DMS153 treated with DMSO at 0.1 percent for 48 hours (cell line): ENCODE data around the gene HOXC5.

ENCODE experiments used
- DNase-seq: peaks from one replicate; lab custom pipeline; 2025; ENCODE audit not compliant: unreplicated experiment; lab: John Stamatoyannopoulos, UW

Gene HOXC5

DNA sequence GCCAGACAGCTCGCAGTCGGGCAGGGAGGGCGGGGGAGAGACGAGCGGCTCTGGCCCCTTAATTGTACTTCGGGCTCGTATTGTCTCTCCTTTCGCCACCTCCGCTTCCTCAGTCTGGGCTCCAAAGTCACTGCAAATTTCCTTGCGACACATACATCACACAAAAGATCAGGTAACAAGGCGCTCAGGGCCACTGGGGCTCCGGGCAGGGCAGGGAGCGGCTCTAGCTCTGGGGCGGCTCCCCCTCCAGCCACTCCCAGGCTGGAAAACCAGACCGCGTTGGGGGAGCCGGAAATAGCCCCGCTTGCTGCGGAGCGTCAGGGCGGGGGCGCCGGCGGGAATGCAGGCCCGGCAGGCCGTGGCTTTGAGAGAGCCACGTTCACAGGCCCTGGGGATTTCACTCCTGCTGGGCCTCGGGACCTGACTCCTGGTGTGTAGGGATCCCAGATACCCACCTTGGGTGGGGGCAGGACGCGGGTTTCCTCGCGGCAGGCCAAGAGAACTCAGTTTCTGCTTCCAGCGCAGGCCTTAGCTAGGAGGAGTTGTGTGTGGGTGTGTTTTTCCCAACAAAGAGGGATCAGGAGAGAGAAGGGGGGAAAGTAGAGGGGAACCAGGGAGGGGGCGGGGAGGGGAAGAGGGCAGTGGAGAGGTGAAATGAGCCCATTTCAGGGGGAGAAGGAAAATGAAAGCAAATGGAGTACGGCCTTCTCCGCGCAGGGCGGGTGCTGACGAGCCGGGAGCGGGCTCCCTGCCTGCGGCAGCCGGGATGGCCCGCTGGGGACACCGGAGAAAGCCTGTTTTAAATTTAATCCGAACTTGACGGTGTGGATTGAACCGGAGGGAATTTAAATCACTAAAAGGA lies 37.2 kb upstream of the HOXC5 start:
- DNase-seq = no peak

DNA sequence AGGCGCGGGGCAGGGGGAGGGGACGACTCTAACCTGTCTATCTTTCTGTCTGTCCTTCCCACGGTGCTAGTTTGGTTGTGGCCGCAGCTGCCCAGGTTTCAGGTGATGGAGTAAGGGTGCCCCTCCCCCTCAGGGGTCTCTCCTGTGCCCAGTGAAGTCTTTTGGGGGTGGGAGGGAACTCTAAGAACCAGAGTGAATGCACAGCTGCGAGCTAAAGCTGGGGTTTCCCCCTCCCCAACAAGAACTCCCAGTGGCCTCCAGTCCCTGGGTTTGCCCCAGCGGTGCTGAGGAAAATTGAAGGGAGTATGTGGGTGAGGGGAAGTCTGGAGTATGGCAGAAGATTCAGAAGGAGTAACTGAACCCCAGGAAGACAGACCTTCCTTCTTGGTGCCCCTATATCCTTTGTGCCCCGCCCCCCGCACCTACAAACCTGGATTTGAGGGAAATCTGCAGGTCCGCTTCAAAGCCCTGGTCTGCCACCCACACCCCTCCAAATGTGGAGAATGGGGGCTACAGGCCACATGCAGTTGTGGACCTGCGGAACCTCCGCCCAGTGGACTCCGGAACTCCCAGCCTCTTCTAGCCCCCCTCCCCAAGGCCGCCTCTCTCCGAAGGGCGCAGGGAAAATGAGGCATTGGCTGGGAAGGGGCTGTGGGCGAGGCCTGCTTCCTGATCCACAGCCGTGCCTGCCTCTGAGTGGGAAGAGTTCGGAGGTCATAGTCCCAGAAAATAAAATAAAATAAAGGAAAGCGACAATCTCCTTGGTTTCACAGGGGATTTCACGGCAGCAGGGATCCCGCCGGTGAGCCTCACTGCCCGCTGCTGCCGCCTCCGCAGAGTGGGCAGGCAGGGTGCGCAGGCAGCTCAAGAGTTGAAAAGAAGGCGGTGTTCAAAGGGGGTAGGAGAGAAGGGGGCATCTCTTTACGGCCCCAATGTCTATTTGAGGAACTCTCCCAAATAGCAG lies 36.3 kb upstream of the HOXC5 start:
- DNase-seq = no peak

- no peak for DNase-seq
Measured at GRCh38 chr12:53997204-53998109, 35.4 kb upstream of the HOXC5 start.

GRCh38 chr12:53998110-53998899 lies 34.5 kb upstream of the HOXC5 start:
- DNase-seq = no peak

DNA sequence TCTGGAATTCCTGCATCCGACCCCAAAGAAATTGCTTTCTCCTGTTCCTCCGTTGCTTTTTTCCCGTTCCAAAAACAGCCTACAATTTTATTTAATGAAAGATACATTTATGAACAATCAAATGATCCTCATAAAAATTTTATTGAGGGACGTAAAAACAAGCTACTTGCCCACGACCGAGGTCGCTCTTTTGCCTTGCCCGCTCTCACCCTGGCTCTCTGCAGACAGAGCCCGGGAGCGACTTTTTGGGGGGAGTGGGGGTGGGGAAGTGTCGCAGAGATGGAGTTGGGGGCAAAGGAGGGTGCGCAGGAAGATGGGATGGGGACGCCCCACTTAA lies 34.0 kb upstream of the HOXC5 start:
- no peak for DNase-seq

GRCh38 chr12:53999559-54000115 lies 33.2 kb upstream of the HOXC5 start:
- DNase-seq = no peak

GRCh38 chr12:54000116-54001114 lies 32.4 kb upstream of the HOXC5 start, which contains the start of gene HOXC9:
Gene HOXC9, plus strand, starts transcription at chr12:54000161. Its CDS starts 28 bp downstream, at chr12:54000189.
- DNase-seq = no peak

- no peak for DNase-seq
Measured at GRCh38 chr12:54001283-54002187, 31.3 kb upstream of the HOXC5 start.

DNA sequence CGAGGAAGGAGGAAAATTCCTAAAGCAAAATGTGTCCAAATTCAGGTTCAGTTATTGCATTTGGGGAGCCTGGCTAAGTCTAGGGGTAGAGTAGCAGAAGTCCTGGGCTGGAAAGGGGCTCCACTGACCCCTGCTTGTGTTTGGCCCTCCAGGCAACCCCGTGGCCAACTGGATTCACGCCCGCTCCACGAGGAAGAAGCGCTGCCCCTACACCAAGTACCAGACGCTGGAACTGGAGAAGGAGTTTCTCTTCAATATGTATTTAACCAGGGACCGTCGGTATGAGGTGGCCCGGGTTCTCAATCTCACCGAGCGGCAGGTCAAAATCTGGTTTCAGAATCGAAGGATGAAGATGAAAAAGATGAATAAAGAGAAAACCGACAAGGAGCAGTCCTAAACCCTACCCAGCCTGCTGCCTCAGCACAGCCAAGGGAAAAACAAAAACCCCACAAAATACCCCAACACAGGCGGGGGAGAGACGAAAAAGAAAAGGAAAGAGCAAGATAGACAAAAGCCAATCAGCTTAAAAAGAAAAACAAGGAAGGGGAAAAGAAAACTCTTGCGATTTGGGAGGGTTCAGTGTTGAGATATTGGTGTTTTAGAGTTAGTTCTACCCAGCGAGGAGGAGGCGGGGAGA lies 30.5 kb upstream of the HOXC5 start:
- DNase-seq = no peak

GRCh38 chr12:54002915-54003389 lies 29.9 kb upstream of the HOXC5 start:
- no peak for DNase-seq

GRCh38 chr12:54003625-54004024 lies 29.2 kb upstream of the HOXC5 start:
- no peak for DNase-seq

- DNase-seq = no peak
Measured at GRCh38 chr12:54004063-54004840, 28.6 kb upstream of the HOXC5 start.

- DNase-seq = no peak
Measured at GRCh38 chr12:54004841-54005530, 27.9 kb upstream of the HOXC5 start.

GRCh38 chr12:54005531-54005852 lies 27.4 kb upstream of the HOXC5 start:
- DNase-seq = no peak

DNA sequence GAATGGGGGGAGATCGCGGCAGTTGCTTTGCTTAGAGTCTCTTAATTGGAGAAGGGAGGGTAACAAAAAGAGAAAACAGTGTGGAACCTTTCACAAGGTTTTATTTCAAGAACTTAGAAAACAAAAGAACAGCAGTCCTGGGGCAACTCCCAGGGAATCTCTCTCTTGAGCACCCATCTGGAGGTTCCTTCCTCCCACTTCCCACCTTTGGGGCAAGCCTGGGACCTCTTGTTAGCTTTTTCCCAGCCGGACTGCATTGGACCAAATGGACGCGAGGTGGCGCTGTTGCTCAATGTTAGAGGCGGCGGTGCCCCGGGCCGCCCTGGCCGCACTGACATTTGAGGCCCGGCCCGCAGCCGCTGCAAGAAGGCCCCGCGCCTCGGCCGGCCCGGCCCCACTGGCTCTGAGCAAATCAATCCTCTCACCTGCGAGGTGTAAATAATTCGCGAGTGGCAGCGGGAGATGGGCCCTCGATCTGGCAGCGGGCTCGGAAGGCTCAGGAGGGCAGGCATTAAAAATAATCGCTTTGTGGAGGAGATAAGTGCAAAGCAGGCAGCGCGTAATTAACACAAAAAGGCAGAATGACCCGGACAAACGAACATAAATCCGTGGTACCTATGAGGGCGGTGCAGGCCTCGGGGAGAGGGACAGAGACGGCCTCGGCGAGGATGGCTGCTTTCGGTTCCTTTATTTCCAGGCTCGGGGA lies 26.8 kb upstream of the HOXC5 start:
- DNase-seq = peak; percentile 25
